LNCaP clone FGC (cell line): ENCODE results near the gene MSANTD1.

Experiments used
- DNase-seq: peaks from one replicate; pipeline ENCODE4 v3.0.0-alpha.2; 2011; ENCODE audit warnings: low read depth
- H3K4me3 ChIP-seq: 2 replicates; pipeline ENCODE4 v1.5.1; 2011; ENCODE audit warnings: mild to moderate bottlenecking, low read depth, low read length, control low read depth
- CTCF ChIP-seq: IDR thresholded peaks from 2 replicates; pipeline ENCODE4 v1.5.1; 2012; ENCODE audit warnings: mild to moderate bottlenecking; ENCODE audit not compliant: control insufficient read depth, insufficient read depth; ENCODE audit errors: extremely low read depth

Gene MSANTD1

GRCh38 chr4:3291411-3291968 is 42.5 kb downstream of the MSANTD1 start:
- H3K4me3 ChIP-seq: peak overlapping the region; percentile 76
- peak; percentile 71 for DNase-seq
- peak; percentile 6; the same call in 1 of the 2 replicates for TF ChIP-seq CTCF

GRCh38 chr4:3291969-3292570 is 43.1 kb downstream of the MSANTD1 start:
- DNase-seq: no peak
- peak overlapping the region; percentile 76 for H3K4me3 ChIP-seq
- no peak for TF ChIP-seq CTCF

- no peak for TF ChIP-seq CTCF
- peak within 1 kb of the TSS; percentile 83 for H3K4me3 ChIP-seq
- peak; percentile 77 for DNase-seq
Measured at GRCh38 chr4:3292571-3293400, 43.8 kb downstream of the MSANTD1 start, which contains the start of gene RGS12. Gene RGS12 (plus strand): TSS chr4:3293021. CDS start chr4:3316171, 23,150 bp downstream.

- DNase-seq: no peak
- no peak for TF ChIP-seq CTCF
- peak overlapping the region; percentile 83 for H3K4me3 ChIP-seq
Measured at GRCh38 chr4:3293401-3294391, 44.7 kb downstream of the MSANTD1 start.

GRCh38 chr4:3294401-3295241 is 45.7 kb downstream of the MSANTD1 start:
- TF ChIP-seq CTCF: no peak
- H3K4me3 ChIP-seq: no peak overlapping the region
- DNase-seq: no peak
